Measurements from ENCODE around the gene FYTTD1. TPM values are rescaled to one million over a fixed set of nuclear protein-coding genes. Genes with fewer than 3 reads are reported as not detected.

The FYTTD1 gene
- polyA plus RNA-seq, 2 donors: 11.2 to 17.8 TPM

DNA sequence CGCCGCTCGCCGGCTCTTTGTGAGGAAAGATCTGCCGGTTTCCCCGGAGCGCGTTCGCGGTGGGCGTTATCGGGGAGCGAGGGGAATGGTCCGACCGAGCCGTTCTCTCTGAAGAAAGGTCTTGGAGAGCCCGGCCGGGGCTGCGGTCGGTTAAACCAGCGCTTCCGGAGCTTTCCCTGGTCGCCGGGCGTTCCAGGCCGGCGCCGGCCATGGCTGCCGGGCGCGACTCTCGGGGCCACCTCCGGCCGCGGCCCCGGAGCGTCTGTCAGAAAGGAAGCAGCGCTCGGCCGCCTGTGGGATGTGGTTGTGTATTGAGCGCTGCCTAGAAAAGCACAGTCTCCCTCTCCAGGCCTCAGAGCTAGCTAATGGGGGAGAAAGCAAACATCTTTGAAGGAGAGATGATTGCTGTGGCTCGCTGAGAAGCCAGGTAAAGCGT lies 731 bp downstream of the FYTTD1 start:
- H3K27ac ChIP-seq (ENCODE audit: low read depth in 2 of 2, low read length in 1 of 2): peak overlapping the region; percentile 95 to 98
- H3K9me3 ChIP-seq (ENCODE audit: control insufficient read depth in 2 of 2, insufficient read depth in 1 of 2, low read depth in 1 of 2, low read length in 1 of 2): peaks cover 0 to 2% of the 10 kb centered on the region in 2 donors
- 0 to 1% methylated on average over 43 of the region's 43 CpGs for WGBS, 2 donors
- peak overlapping the region; percentile 88 to 93 for H3K4me3 ChIP-seq (ENCODE audit: low read depth in 1 of 2, low read length in 2 of 2)
- H3K36me3 ChIP-seq (ENCODE audit: control insufficient read depth in 2 of 2, insufficient read depth in 2 of 2, low read length in 1 of 2): no peaks in the 10 kb centered on the region
- H3K4me1 ChIP-seq (ENCODE audit: control insufficient read depth in 2 of 2, insufficient read depth in 2 of 2, low read length in 1 of 2): no peaks in the 10 kb centered on the region
- no peaks in the 10 kb centered on the region for H3K27me3 ChIP-seq (ENCODE audit: control insufficient read depth in 1 of 2, insufficient read depth in 2 of 2, low read length in 2 of 2)

DNA sequence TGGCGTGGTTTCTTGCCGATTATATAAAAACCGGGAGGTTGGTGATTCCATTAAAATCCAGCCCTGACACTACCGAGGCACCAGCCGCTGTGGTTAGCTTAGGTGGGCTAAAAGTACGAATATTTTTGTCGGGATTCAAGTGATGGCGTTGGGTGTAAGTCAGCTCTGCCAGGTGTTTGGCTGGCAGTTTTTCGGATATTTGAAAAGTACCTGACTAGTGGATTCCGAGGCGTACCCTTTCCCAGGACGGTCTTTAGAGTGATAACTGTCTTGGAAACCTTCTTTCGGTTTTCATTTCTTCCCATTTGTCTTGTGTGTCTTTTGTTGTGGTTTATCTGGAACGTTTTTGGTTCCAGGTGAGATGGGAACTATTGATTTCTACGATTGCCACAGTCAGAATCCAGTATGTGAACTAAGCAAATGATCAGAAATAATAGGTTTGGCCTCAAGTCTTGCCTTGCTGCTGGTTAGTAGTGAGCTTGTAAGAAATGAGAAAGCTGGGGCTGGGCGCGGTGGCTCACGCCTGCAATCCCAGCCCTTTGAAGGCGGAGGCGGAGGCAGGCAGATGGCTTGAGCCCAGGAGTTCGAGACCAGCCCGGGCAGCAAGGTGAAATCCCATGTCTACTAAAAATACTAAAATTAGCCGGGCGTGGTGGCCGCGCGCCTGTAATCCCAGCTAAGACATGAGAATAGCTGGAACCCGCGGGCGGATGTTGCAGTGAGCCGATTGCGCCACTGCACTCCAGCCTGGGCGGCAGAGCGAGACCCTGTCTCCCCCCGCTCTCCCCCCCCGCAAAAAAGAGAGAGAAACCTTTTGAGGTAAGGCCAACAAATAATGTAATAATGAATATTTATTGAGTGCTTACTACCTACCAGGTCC lies 1.4 kb downstream of the FYTTD1 start:
- 2 to 4% methylated on average over 36 of the region's 36 CpGs for WGBS, 2 donors
- H3K4me1 ChIP-seq (ENCODE audit: control insufficient read depth in 2 of 2, insufficient read depth in 2 of 2, low read length in 1 of 2): no peaks in the 10 kb centered on the region
- no peaks in the 10 kb centered on the region for H3K36me3 ChIP-seq (ENCODE audit: control insufficient read depth in 2 of 2, insufficient read depth in 2 of 2, low read length in 1 of 2)
- peak overlapping the region; percentile 95 to 98 for H3K27ac ChIP-seq (ENCODE audit: low read depth in 2 of 2, low read length in 1 of 2)
- H3K9me3 ChIP-seq (ENCODE audit: control insufficient read depth in 2 of 2, insufficient read depth in 1 of 2, low read depth in 1 of 2, low read length in 1 of 2): peaks cover 0 to 2% of the 10 kb centered on the region in 2 donors
- no peaks in the 10 kb centered on the region for H3K27me3 ChIP-seq (ENCODE audit: control insufficient read depth in 1 of 2, insufficient read depth in 2 of 2, low read length in 2 of 2)
- H3K4me3 ChIP-seq (ENCODE audit: low read depth in 1 of 2, low read length in 2 of 2): peak overlapping the region; percentile 88 to 93

DNA sequence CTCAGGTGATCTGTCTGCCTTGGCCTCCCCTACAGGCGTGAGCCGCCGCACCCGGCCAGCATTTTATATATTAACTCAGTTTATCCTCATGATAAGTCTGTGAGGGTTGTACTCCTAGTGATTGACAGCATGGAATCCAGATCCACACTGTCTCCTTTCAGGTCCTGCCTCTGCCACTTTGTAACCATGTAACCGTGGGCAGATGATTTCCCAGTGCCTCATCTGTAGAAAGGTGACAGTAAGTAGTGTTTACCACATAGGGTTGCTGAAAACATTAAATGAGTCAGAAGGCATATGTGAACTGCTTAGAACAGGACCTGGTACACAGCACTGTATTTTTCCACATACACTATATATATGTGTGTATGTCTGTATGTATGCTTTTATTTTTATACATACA lies 2.4 kb downstream of the FYTTD1 start:
- H3K9me3 ChIP-seq (ENCODE audit: control insufficient read depth in 2 of 2, insufficient read depth in 1 of 2, low read depth in 1 of 2, low read length in 1 of 2): peaks cover 0 to 2% of the 10 kb centered on the region in 2 donors
- no peaks in the 10 kb centered on the region for H3K36me3 ChIP-seq (ENCODE audit: control insufficient read depth in 2 of 2, insufficient read depth in 2 of 2, low read length in 1 of 2)
- H3K27ac ChIP-seq (ENCODE audit: low read depth in 2 of 2, low read length in 1 of 2): peak overlapping the region in 1 of 2 donors; percentile 33
- no peak overlapping the region for H3K4me3 ChIP-seq (ENCODE audit: low read depth in 1 of 2, low read length in 2 of 2)
- WGBS, 2 donors: 66 to 84% methylated on average over 5 of the region's 5 CpGs
- H3K27me3 ChIP-seq (ENCODE audit: control insufficient read depth in 1 of 2, insufficient read depth in 2 of 2, low read length in 2 of 2): no peaks in the 10 kb centered on the region
- no peaks in the 10 kb centered on the region for H3K4me1 ChIP-seq (ENCODE audit: control insufficient read depth in 2 of 2, insufficient read depth in 2 of 2, low read length in 1 of 2)

DNA sequence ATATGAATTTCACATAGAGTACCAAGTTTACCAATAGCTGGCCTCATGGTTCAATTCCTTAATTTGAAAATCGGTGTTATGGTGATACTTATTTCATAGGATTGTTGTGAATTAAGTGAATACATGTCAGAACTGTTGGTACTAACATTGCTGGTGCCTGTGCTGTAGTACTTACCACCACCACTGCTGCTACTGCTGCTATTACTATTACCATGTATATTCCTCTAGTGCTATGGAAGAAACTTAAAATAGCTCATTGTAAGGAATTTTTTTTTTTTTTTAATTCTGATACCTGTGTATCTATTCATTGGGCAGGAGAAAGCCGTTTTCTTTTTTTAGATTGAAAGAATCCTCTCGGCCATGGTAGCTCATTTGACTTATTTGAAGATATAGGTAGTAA lies 3.6 kb downstream of the FYTTD1 start:
- H3K36me3 ChIP-seq (ENCODE audit: control insufficient read depth in 2 of 2, insufficient read depth in 2 of 2, low read length in 1 of 2): peaks cover 0 to 3% of the 10 kb centered on the region in 2 donors
- no peak overlapping the region for H3K4me3 ChIP-seq (ENCODE audit: low read depth in 1 of 2, low read length in 2 of 2)
- 90 to 93% methylated on average over 3 of the region's 3 CpGs for WGBS, 2 donors
- no peaks in the 10 kb centered on the region for H3K4me1 ChIP-seq (ENCODE audit: control insufficient read depth in 2 of 2, insufficient read depth in 2 of 2, low read length in 1 of 2)
- H3K27ac ChIP-seq (ENCODE audit: low read depth in 2 of 2, low read length in 1 of 2): no peak overlapping the region
- no peaks in the 10 kb centered on the region for H3K27me3 ChIP-seq (ENCODE audit: control insufficient read depth in 1 of 2, insufficient read depth in 2 of 2, low read length in 2 of 2)
- H3K9me3 ChIP-seq (ENCODE audit: control insufficient read depth in 2 of 2, insufficient read depth in 1 of 2, low read depth in 1 of 2, low read length in 1 of 2): peaks cover 0 to 2% of the 10 kb centered on the region in 2 donors

DNA sequence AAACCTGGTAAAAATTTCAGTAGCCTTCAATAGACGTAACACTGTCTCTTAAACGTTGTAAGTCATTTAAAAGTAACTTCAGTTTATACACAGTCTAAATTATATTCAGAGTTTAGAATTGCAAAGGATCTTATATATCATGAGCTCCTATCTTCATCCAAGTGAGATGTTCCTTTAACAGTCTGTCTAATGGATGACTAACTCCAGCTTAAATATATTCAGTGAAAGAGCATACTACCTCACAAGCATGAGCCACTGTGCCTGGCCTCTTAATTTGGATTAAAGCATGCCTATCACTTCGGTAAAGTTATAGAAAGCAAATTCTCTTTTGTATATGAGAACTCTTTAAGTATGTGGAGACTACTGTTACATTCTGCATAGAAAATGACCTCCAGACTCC lies 7.0 kb downstream of the FYTTD1 start:
- Histone ChIP-seq H3K4me1 (ENCODE audit: control insufficient read depth in 2 of 2, insufficient read depth in 2 of 2, low read length in 1 of 2) (no peaks in the 10 kb centered on the region), H3K4me3 (ENCODE audit: low read depth in 1 of 2, low read length in 2 of 2) (no peak overlapping the region), H3K27ac (ENCODE audit: low read depth in 2 of 2, low read length in 1 of 2) (no peak overlapping the region), H3K36me3 (ENCODE audit: control insufficient read depth in 2 of 2, insufficient read depth in 2 of 2, low read length in 1 of 2) (peaks cover 0 to 3% of the 10 kb centered on the region in 2 donors), H3K27me3 (ENCODE audit: control insufficient read depth in 1 of 2, insufficient read depth in 2 of 2, low read length in 2 of 2) (no peaks in the 10 kb centered on the region), H3K9me3 (ENCODE audit: control insufficient read depth in 2 of 2, insufficient read depth in 1 of 2, low read depth in 1 of 2, low read length in 1 of 2) (no peaks in the 10 kb centered on the region)
- 84 to 87% methylated on average over 3 of the region's 3 CpGs for WGBS, 2 donors

DNA sequence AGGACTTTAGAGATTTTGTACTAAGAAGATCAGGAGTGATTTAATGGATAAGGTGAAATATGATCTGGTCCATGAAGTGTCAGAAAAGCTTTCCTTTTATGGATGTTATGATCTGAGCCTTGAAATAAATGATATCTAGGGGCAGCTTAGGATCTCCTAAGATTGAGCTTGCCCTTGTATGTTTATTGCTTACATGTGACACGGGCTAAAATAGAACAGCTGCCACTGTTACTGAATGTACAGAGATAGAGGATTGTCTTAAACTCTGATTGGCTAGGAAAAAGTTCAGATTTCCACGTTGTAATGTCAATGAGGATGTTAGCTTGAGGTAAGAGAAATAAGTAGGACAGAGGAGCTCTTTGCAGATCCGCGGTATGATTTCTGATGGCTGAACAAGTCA lies 8.8 kb downstream of the FYTTD1 start:
- H3K4me1 ChIP-seq (ENCODE audit: control insufficient read depth in 2 of 2, insufficient read depth in 2 of 2, low read length in 1 of 2): no peaks in the 10 kb centered on the region
- H3K27ac ChIP-seq (ENCODE audit: low read depth in 2 of 2, low read length in 1 of 2): no peak overlapping the region
- H3K27me3 ChIP-seq (ENCODE audit: control insufficient read depth in 1 of 2, insufficient read depth in 2 of 2, low read length in 2 of 2): no peaks in the 10 kb centered on the region
- WGBS, 2 donors: 92 to 94% methylated on average over 4 of the region's 4 CpGs
- H3K4me3 ChIP-seq (ENCODE audit: low read depth in 1 of 2, low read length in 2 of 2): no peak overlapping the region
- H3K9me3 ChIP-seq (ENCODE audit: control insufficient read depth in 2 of 2, insufficient read depth in 1 of 2, low read depth in 1 of 2, low read length in 1 of 2): no peaks in the 10 kb centered on the region
- H3K36me3 ChIP-seq (ENCODE audit: control insufficient read depth in 2 of 2, insufficient read depth in 2 of 2, low read length in 1 of 2): peaks cover 0 to 3% of the 10 kb centered on the region in 2 donors

DNA sequence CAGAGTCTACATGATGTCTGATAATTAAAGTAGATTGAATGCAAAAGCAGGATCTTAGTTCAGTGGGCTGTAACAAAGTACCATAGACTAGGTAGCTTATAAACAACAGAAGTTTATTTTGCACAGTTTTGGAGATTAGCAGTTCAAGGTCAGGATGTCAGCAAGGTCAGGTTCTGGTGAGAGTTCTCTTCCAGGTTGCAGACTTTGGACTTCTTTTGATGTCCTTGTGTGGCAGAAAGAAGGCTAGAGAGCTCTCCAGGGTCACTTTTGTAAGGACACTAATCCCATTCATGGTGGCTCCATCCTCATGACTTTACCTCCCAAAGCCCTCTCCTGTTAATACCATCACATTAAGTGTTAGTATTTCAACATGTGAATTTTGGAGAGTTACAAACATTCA lies 12.1 kb downstream of the FYTTD1 start:
- no peaks in the 10 kb centered on the region for H3K4me1 ChIP-seq (ENCODE audit: control insufficient read depth in 2 of 2, insufficient read depth in 2 of 2, low read length in 1 of 2)
- no peaks in the 10 kb centered on the region for H3K9me3 ChIP-seq (ENCODE audit: control insufficient read depth in 2 of 2, insufficient read depth in 1 of 2, low read depth in 1 of 2, low read length in 1 of 2)
- H3K27ac ChIP-seq (ENCODE audit: low read depth in 2 of 2, low read length in 1 of 2): no peak overlapping the region
- H3K4me3 ChIP-seq (ENCODE audit: low read depth in 1 of 2, low read length in 2 of 2): no peak overlapping the region
- H3K36me3 ChIP-seq (ENCODE audit: control insufficient read depth in 2 of 2, insufficient read depth in 2 of 2, low read length in 1 of 2): peaks cover 0 to 3% of the 10 kb centered on the region in 2 donors
- H3K27me3 ChIP-seq (ENCODE audit: control insufficient read depth in 1 of 2, insufficient read depth in 2 of 2, low read length in 2 of 2): no peaks in the 10 kb centered on the region

DNA sequence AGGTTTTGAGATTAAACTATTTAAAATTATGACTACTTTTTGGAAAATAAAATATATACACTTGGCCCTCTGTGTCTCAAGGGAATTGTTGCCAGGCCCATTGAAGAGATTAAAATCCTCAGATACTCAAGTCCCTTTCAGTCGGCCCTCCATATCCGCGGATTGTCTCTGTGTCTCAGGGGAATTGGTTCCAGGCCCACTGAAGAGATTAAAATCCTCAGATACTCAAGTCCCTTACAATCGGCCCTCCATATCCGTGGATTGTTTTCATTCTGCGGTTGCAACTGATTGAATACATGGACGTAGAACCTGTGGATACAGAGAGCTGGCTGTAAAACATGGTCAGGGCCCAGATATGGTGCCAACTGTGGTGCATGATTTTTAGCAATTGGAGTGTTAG lies 25.6 kb downstream of the FYTTD1 start:
- no peaks in the 10 kb centered on the region for H3K9me3 ChIP-seq (ENCODE audit: control insufficient read depth in 2 of 2, insufficient read depth in 1 of 2, low read depth in 1 of 2, low read length in 1 of 2)
- H3K4me3 ChIP-seq (ENCODE audit: low read depth in 1 of 2, low read length in 2 of 2): no peak overlapping the region
- no peak overlapping the region for H3K27ac ChIP-seq (ENCODE audit: low read depth in 2 of 2, low read length in 1 of 2)
- no peaks in the 10 kb centered on the region for H3K27me3 ChIP-seq (ENCODE audit: control insufficient read depth in 1 of 2, insufficient read depth in 2 of 2, low read length in 2 of 2)
- H3K4me1 ChIP-seq (ENCODE audit: control insufficient read depth in 2 of 2, insufficient read depth in 2 of 2, low read length in 1 of 2): no peaks in the 10 kb centered on the region
- H3K36me3 ChIP-seq (ENCODE audit: control insufficient read depth in 2 of 2, insufficient read depth in 2 of 2, low read length in 1 of 2): peaks cover 12 to 24% of the 10 kb centered on the region in 2 donors
- WGBS, 2 donors: 84 to 87% methylated on average over 7 of the region's 7 CpGs

DNA sequence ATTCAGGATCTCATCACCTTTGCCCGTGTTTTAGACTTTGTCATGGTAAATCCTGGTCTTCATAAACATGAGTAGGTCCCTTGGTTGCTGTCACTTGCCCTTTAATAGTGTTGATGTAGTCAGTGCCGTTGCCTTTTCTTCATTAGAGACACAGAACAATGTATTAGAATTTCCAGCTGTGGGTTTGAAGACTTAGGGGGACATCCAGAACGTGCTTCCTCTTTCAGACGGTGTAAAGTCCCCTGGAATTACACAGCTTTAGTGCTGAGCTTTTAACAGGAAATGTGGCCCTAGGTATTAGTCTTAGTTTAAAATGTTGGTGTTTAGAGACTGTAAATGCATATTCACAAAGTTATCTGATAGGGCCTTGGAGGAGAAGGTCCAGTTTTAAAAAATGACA lies 32.5 kb downstream of the FYTTD1 start:
- H3K9me3 ChIP-seq (ENCODE audit: control insufficient read depth in 2 of 2, insufficient read depth in 1 of 2, low read depth in 1 of 2, low read length in 1 of 2): no peaks in the 10 kb centered on the region
- peaks cover 2 to 10% of the 10 kb centered on the region in 2 donors for H3K36me3 ChIP-seq (ENCODE audit: control insufficient read depth in 2 of 2, insufficient read depth in 2 of 2, low read length in 1 of 2)
- no peaks in the 10 kb centered on the region for H3K4me1 ChIP-seq (ENCODE audit: control insufficient read depth in 2 of 2, insufficient read depth in 2 of 2, low read length in 1 of 2)
- H3K27ac ChIP-seq (ENCODE audit: low read depth in 2 of 2, low read length in 1 of 2): no peak overlapping the region
- H3K27me3 ChIP-seq (ENCODE audit: control insufficient read depth in 1 of 2, insufficient read depth in 2 of 2, low read length in 2 of 2): no peaks in the 10 kb centered on the region
- H3K4me3 ChIP-seq (ENCODE audit: low read depth in 1 of 2, low read length in 2 of 2): no peak overlapping the region
- WGBS, 2 donors: 75 to 82% methylated on average over 4 of the region's 4 CpGs
